Measurements from ENCODE around the gene RNF166. TPM values are rescaled to one million over a fixed set of nuclear protein-coding genes. Genes with fewer than 3 reads are reported as not detected.

The RNF166 gene, protein sequence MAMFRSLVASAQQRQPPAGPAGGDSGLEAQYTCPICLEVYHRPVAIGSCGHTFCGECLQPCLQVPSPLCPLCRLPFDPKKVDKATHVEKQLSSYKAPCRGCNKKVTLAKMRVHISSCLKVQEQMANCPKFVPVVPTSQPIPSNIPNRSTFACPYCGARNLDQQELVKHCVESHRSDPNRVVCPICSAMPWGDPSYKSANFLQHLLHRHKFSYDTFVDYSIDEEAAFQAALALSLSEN
- 10 to 100 TPM; 12.7 to 13.0 TPM for total RNA-seq

GRCh38 chr16:88706229-88706964 is at the start of gene RNF166, which contains the start of gene CTU2:
Gene RNF166 (minus strand): TSS chr16:88706408. CDS start chr16:88706325, 83 bp downstream.
Gene CTU2 (plus strand): TSS chr16:88706503. CDS start chr16:88706531, 28 bp downstream.

GRCh38 chr16:88686439-88687253 is 19.6 kb downstream of the RNF166 start, which contains the start of gene SNAI3:
Gene SNAI3 (minus strand): TSS chr16:88686507. CDS start chr16:88686406, 101 bp downstream.

GRCh38 chr16:88662843-88663606 is 43.2 kb downstream of the RNF166 start, which contains the start of gene MVD:
Gene MVD (minus strand): TSS chr16:88663091. CDS start chr16:88663080, 11 bp downstream.

GRCh38 chr16:88650749-88651275 is 55.4 kb downstream of the RNF166 start, which contains the start of gene CYBA:
Gene CYBA (minus strand): TSS chr16:88651053. CDS start chr16:88651013, 40 bp downstream.

Other genes starting within 250 kb of the RNF166 start
- gene ZC3H18, start 136.0 kb downstream of the RNF166 start, total RNA-seq: 10 to 100 TPM in 1 of 2 donors, 1 to 10 TPM in 1; 8.9 to 14.7 TPM
- gene IL17C, start 67.8 kb downstream of the RNF166 start, total RNA-seq: not detected
- gene CYBA, start 55.4 kb downstream of the RNF166 start, total RNA-seq: 100 to 1,000 TPM; 179 to 205 TPM
- gene MVD, start 43.3 kb downstream of the RNF166 start, total RNA-seq: 10 to 100 TPM; 48.6 to 61.6 TPM
- under 1 TPM in 1 of 2 donors, not detected in 1; under 0.01 TPM for gene SNAI3, start 19.9 kb downstream of the RNF166 start, total RNA-seq
- 10 to 100 TPM; 14.8 to 21.6 TPM for gene CTU2, start 95 bp upstream of the RNF166 start, total RNA-seq
- 100 to 1,000 TPM in 1 of 2 donors, 10 to 100 TPM in 1; 89.1 to 132 TPM for gene PIEZO1, start 78.8 kb upstream of the RNF166 start, total RNA-seq
- gene CDT1, start 97.4 kb upstream of the RNF166 start, total RNA-seq: 10 to 100 TPM in 1 of 2 donors, 1 to 10 TPM in 1; 9.3 to 33.0 TPM
- 10 to 100 TPM; 69.6 to 74.0 TPM for gene APRT, start 105.5 kb upstream of the RNF166 start, total RNA-seq
- gene GALNS, start 150.5 kb upstream of the RNF166 start, total RNA-seq: 10 to 100 TPM; 24.8 to 27.3 TPM
- gene TRAPPC2L, start 150.7 kb upstream of the RNF166 start, total RNA-seq: 10 to 100 TPM; 47.8 to 74.6 TPM
- gene PABPN1L, start 160.3 kb upstream of the RNF166 start, total RNA-seq: not detected